MM.1S (cell line): ENCODE results near the gene SNCA.

ENCODE experiments used
- EZH2 ChIP-seq: fragments of 300-600 bp; sonication (generic); optimal IDR thresholded peaks from 2 replicates; pipeline ENCODE3; 2017; ENCODE audit warnings: low read depth, mild to moderate bottlenecking, antibody characterized with exemption, low read length, mixed read lengths
- TF ChIP-seq, protein P1 (sequence below): fragments of 300-600 bp; sonication (generic); IDR thresholded peaks from 2 replicates; pipeline ENCODE4 v1.5.1; 2016; ENCODE audit warnings: antibody characterized with exemption, low read length, mixed read lengths

DNA sequence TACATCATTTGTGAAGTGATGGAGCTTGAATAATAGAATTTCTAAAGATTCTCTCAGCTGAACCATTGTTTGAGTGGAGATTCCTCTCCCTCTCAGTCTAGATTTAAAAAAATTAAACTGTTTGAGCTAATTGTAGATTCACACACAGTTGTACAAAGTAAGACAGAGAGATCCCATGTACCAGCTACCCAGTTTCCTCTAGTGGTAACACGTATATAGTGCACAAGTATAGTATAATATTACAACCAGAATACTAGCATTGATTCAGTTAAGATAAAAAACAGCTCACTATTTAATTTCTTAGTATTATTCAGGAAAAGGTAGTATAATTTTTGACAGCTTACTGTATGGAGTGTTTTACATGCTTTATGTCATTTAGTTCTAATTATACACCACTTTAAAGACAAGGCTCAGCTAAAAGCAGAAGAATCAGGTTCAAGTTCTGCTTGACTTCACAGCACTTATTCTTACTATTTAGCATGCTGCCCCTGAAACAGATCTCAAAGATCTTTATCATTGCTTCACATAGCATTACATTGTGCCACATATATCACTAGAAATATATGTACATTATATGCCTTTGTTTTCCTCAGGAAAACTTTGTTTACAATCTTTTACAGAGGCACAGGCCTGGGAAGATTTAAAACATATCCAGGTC, 136.1 kb downstream of the SNCA start:
- TF ChIP-seq, protein P1, sequence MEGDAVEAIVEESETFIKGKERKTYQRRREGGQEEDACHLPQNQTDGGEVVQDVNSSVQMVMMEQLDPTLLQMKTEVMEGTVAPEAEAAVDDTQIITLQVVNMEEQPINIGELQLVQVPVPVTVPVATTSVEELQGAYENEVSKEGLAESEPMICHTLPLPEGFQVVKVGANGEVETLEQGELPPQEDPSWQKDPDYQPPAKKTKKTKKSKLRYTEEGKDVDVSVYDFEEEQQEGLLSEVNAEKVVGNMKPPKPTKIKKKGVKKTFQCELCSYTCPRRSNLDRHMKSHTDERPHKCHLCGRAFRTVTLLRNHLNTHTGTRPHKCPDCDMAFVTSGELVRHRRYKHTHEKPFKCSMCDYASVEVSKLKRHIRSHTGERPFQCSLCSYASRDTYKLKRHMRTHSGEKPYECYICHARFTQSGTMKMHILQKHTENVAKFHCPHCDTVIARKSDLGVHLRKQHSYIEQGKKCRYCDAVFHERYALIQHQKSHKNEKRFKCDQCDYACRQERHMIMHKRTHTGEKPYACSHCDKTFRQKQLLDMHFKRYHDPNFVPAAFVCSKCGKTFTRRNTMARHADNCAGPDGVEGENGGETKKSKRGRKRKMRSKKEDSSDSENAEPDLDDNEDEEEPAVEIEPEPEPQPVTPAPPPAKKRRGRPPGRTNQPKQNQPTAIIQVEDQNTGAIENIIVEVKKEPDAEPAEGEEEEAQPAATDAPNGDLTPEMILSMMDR = no peak
- TF ChIP-seq EZH2 = no peak
